ENCODE measurements around the gene RAB11FIP5.
"Not testable (repeated sequence)": the region's sequence is repeated elsewhere in the genome, so short reads cannot be mapped to it uniquely, and the experiment has no call there.

RAB11FIP5 gene

GRCh38 chr2:73111073-73112025 is 1.4 kb downstream of the RAB11FIP5 start:
- peak in 1 of 2 donors; percentile 1 for DNase-seq (ENCODE audit: low read depth in 2 of 2)

- no peak for DNase-seq (ENCODE audit: low read depth in 2 of 2)
These were observed 2.3 kb downstream of the RAB11FIP5 start for GRCh38 chr2:73110168-73111072.

- no peak for DNase-seq (ENCODE audit: low read depth in 2 of 2)
These were observed 3.1 kb downstream of the RAB11FIP5 start for GRCh38 chr2:73109431-73110167.

- DNase-seq (ENCODE audit: low read depth in 2 of 2): no peak
These were observed 5.4 kb downstream of the RAB11FIP5 start for GRCh38 chr2:73107211-73107926.

- no peak for DNase-seq (ENCODE audit: low read depth in 2 of 2)
These were observed 6.0 kb downstream of the RAB11FIP5 start for GRCh38 chr2:73106791-73107190.

GRCh38 chr2:73105511-73105971 is 7.2 kb downstream of the RAB11FIP5 start:
- DNase-seq (ENCODE audit: low read depth in 2 of 2): no peak

GRCh38 chr2:73104933-73105332 is 7.8 kb downstream of the RAB11FIP5 start:
- no peak for DNase-seq (ENCODE audit: low read depth in 2 of 2)

- no peak for DNase-seq (ENCODE audit: low read depth in 2 of 2)
These were observed 9.7 kb downstream of the RAB11FIP5 start for GRCh38 chr2:73103018-73103542.

GRCh38 chr2:73101626-73102256 is 11.0 kb downstream of the RAB11FIP5 start:
- no peak for DNase-seq (ENCODE audit: low read depth in 2 of 2)

- DNase-seq (ENCODE audit: low read depth in 2 of 2): no peak
These were observed 11.8 kb downstream of the RAB11FIP5 start for GRCh38 chr2:73100956-73101355.

- DNase-seq (ENCODE audit: low read depth in 2 of 2): no peak
These were observed 13.3 kb downstream of the RAB11FIP5 start for GRCh38 chr2:73099486-73099885.

- DNase-seq (ENCODE audit: low read depth in 2 of 2): no peak
These were observed 16.8 kb downstream of the RAB11FIP5 start for GRCh38 chr2:73095910-73096309.

- not testable (repeated sequence) for DNase-seq (ENCODE audit: low read depth in 2 of 2)
These were observed 19.0 kb downstream of the RAB11FIP5 start for GRCh38 chr2:73093601-73094218.

GRCh38 chr2:73092146-73092783 is 20.5 kb downstream of the RAB11FIP5 start:
- DNase-seq (ENCODE audit: low read depth in 2 of 2): no peak

GRCh38 chr2:73091696-73092095 is 21.1 kb downstream of the RAB11FIP5 start:
- no peak for DNase-seq (ENCODE audit: low read depth in 2 of 2)

- no peak for DNase-seq (ENCODE audit: low read depth in 2 of 2)
These were observed 21.6 kb downstream of the RAB11FIP5 start for GRCh38 chr2:73091164-73091563.

- DNase-seq (ENCODE audit: low read depth in 2 of 2): no peak
These were observed 23.3 kb downstream of the RAB11FIP5 start for GRCh38 chr2:73089270-73090030.

GRCh38 chr2:73088703-73089102 is 24.0 kb downstream of the RAB11FIP5 start:
- DNase-seq (ENCODE audit: low read depth in 2 of 2): no peak
